ENCODE data around the gene TRAPPC4.
A peak's percentile ranks its signal among the peaks of the same experiment; 100 is the strongest.
"Not testable (repeated sequence)": the region's sequence is repeated elsewhere in the genome, so short reads cannot be mapped to it uniquely, and the experiment has no call there.

Gene TRAPPC4

GRCh38 chr11:119014209-119014924, 4.2 kb upstream of the TRAPPC4 start:
- no peak for DNase-seq

GRCh38 chr11:119015054-119015611, 3.4 kb upstream of the TRAPPC4 start:
- no peak for DNase-seq

- DNase-seq = no peak
Observed at GRCh38 chr11:119016216-119017009, 2.2 kb upstream of the TRAPPC4 start.

- DNase-seq = not testable (repeated sequence)
Observed at GRCh38 chr11:119017377-119017776, 1.2 kb upstream of the TRAPPC4 start.

GRCh38 chr11:119019996-119020395, 1.4 kb downstream of the TRAPPC4 start:
- no peak for DNase-seq

- DNase-seq = no peak
Observed at GRCh38 chr11:119021631-119022030, 3.1 kb downstream of the TRAPPC4 start.

GRCh38 chr11:119023741-119024140, 5.2 kb downstream of the TRAPPC4 start:
- DNase-seq = no peak

GRCh38 chr11:119024430-119025098, 6.0 kb downstream of the TRAPPC4 start:
- DNase-seq = no peak

GRCh38 chr11:119025099-119025473, 6.5 kb downstream of the TRAPPC4 start:
- DNase-seq = no peak

- no peak for DNase-seq
Observed at GRCh38 chr11:119025541-119025940, 7.0 kb downstream of the TRAPPC4 start.

GRCh38 chr11:119025978-119026766, 7.6 kb downstream of the TRAPPC4 start:
- DNase-seq = no peak

- DNase-seq = no peak
Observed at GRCh38 chr11:119026970-119027369, 8.4 kb downstream of the TRAPPC4 start.

- DNase-seq = no peak
Observed at GRCh38 chr11:119027561-119028345, 9.2 kb downstream of the TRAPPC4 start.

GRCh38 chr11:119028346-119029068, 9.9 kb downstream of the TRAPPC4 start:
- no peak for DNase-seq

- no peak for DNase-seq
Observed at GRCh38 chr11:119029069-119029339, 10.4 kb downstream of the TRAPPC4 start.

GRCh38 chr11:119029340-119030028, 10.9 kb downstream of the TRAPPC4 start:
- DNase-seq = no peak

GRCh38 chr11:119030029-119030328, 11.4 kb downstream of the TRAPPC4 start:
- no peak for DNase-seq

GRCh38 chr11:119030329-119031047, 11.9 kb downstream of the TRAPPC4 start, which contains the start of gene SLC37A4:
TSS of gene SLC37A4 (minus strand) at chr11:119030877.
- peak; percentile 57 for DNase-seq

GRCh38 chr11:119031912-119032280, 13.3 kb downstream of the TRAPPC4 start:
- DNase-seq = no peak

GRCh38 chr11:119033421-119033820, 14.9 kb downstream of the TRAPPC4 start:
- DNase-seq = not testable (repeated sequence)

Measured in cortex of kidney (tissue), 1 donor.